Keratinocyte (primary cell): Measurements from ENCODE around the gene SLC36A3.

Experiments used
- CTCF ChIP-seq, 3 experiments: IDR thresholded peaks in 1 of 3; conservative IDR thresholded peaks in 1 of 3; optimal IDR thresholded peaks in 1 of 3; 2 replicates in 2 of 3; 3 replicates in 1 of 3; pipeline versions ENCODE3 to v1.5.1; 2011; ENCODE audit warnings: low read length in 3 of 3, mild to moderate bottlenecking in 3 of 3, moderate library complexity in 2 of 3, control low read depth in 1 of 3, inconsistent platforms in 1 of 3; ENCODE audit not compliant: insufficient read depth in 2 of 3; ENCODE audit errors: extremely low read depth in 1 of 3
- EZH2 ChIP-seq: IDR thresholded peaks from one replicate; pipeline ENCODE4 v1.6.1; 2012; ENCODE audit warnings: inconsistent platforms, mild to moderate bottlenecking, low read length, moderate library complexity

GRCh38 chr5:151317871-151318270, 14.3 kb upstream of the SLC36A3 start:
- TF ChIP-seq CTCF (optimal IDR thresholded peaks at IDR 0.05 in 1 of 3, IDR thresholded peaks at IDR 0.05 in 1 of 3, conservative IDR thresholded peaks at IDR 0.05 in 1 of 3; ENCODE audit: extremely low read depth in 1 of 3, insufficient read depth in 2 of 3, low read length in 3 of 3): no peak
- TF ChIP-seq EZH2: no peak
